Epithelial cell of proximal tubule (primary cell): ENCODE measurements around the gene ALKBH7. TPM values are rescaled to one million over a fixed set of nuclear protein-coding genes. Genes with fewer than 3 reads are reported as not detected.
"Not testable (repeated sequence)": the region's sequence is repeated elsewhere in the genome, so short reads cannot be mapped to it uniquely, and the experiment has no call there.

ENCODE experiments used
- DNase-seq: peaks from one replicate; pipeline ENCODE4 v3.0.0-alpha.2; 2011; ENCODE audit warnings: low read depth
- H3K4me3 ChIP-seq: 2 replicates; pipeline ENCODE4 v1.5.1; 2011; ENCODE audit warnings: low read depth, mild to moderate bottlenecking, low read length
- total RNA-seq: library from RNA; depleted of rRNA; stranded (reverse); fragments of >200 nt; gene quantifications from 2 replicates; pipeline ENCODE4 v1.2.3, GENCODE V29; 2015
- TF ChIP-seq, protein P1 (sequence below): conservative IDR thresholded peaks from 2 replicates; pipeline ENCODE4 v1.5.1; 2012; ENCODE audit warnings: low read depth, mild to moderate bottlenecking, low read length

Gene ALKBH7
- total RNA-seq, 1 donor from 2014 or later = 56.4 TPM

DNA sequence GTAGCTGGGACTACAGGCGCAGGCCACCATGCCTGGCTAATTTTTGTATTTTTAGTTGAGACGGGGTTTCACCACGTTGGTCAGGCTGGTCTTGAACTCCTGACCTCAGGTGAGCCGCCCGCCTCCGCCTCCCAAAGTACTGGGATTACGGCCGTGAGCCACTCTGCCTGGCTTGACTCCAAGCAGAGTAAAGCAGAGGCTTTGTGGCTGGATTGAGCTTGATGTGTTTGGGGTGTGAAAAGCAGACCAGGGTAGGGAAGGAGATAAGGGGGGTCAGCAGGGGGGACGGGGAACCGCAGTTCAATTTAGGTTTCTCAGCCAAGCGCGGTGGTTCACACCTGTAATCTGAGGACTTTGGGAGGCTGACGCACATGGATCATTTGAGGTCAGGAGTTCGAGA lies 15.4 kb upstream of the ALKBH7 start:
- TF ChIP-seq, protein P1, sequence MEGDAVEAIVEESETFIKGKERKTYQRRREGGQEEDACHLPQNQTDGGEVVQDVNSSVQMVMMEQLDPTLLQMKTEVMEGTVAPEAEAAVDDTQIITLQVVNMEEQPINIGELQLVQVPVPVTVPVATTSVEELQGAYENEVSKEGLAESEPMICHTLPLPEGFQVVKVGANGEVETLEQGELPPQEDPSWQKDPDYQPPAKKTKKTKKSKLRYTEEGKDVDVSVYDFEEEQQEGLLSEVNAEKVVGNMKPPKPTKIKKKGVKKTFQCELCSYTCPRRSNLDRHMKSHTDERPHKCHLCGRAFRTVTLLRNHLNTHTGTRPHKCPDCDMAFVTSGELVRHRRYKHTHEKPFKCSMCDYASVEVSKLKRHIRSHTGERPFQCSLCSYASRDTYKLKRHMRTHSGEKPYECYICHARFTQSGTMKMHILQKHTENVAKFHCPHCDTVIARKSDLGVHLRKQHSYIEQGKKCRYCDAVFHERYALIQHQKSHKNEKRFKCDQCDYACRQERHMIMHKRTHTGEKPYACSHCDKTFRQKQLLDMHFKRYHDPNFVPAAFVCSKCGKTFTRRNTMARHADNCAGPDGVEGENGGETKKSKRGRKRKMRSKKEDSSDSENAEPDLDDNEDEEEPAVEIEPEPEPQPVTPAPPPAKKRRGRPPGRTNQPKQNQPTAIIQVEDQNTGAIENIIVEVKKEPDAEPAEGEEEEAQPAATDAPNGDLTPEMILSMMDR = no peak

DNA sequence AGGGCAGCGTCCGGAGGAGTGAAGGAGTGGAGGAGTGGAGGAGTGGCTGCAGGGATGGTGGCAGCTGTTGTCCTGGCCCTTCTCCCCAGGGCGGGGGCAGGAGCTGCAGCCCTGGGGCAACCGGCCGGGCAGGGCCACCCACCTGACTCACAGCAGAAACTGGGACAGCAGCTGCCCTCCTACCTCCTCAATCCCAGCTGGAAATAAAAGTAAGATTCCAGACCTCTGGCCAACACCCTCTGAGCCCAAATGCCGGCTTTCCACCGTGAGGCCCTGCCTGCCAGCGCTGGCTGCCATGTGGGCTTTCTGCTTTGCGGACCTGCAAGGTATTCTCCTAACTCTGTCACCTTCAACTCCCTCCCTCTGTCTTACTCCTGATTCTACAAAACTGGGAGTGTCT lies 14.6 kb upstream of the ALKBH7 start:
- TF ChIP-seq, protein P1 = no peak
- no peak overlapping the region for H3K4me3 ChIP-seq
- no peak for DNase-seq

More for the DNA sequence above, 15.4 kb upstream of the ALKBH7 start:
- H3K4me3 ChIP-seq = no peak overlapping the region
- DNase-seq = no peak

DNA sequence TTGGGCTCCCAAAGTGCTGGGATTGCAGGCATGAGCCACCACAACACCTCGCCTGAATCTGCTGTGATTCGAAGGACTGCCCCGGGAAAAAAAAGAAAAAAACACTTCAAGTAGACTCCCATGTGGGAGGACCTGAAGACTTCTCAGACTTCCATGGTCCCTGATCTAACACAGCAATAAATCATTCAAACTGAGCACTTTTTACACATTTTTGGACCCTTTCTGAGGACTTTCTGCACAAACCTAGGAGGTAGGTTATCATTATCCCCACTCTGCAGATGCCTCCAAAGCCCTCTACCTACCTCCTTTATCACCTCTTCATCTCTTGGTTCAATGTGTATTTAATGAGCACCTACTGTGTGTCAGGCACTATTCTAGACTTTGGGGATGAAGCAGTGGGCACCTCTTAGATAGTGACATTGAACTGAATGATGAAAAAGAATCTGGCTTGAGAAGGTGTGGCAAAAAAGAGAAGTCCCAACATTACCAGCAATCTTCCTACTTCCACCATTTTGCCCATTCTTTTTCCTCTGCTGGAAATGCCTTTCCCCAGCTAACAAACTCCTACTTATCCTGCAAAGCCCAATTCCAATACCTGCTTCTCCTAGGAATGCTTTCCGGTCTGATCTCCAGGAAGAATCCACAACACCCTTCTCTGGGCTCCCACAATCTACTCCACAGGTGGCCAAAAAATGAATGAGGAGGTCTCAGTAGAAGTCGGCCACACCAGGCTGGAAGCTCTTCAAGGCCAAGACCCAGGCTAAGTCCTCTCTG lies 12.8 kb upstream of the ALKBH7 start:
- no peak overlapping the region for H3K4me3 ChIP-seq
- no peak for DNase-seq
- TF ChIP-seq, protein P1 = no peak

DNA sequence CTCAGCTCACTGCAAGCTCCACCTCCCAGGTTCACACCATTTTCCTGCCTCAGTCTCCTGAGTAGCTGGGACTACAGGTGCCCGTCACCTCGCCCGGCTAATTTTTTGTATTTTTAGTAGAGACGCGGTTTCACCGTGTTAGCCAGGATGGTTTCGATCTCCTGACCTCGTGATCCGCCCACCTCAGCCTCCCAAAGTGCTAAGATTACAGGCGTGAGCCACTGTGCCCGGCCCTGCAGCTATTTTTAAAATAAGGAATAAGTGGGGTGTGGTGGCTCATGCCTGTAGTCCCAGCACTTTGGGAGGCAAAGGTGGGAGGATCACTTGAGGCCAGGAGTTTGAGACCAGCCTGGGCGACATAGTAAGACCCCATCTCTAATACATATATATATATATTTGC lies 12.1 kb upstream of the ALKBH7 start:
- DNase-seq, H3K4me3 ChIP-seq: not testable (repeated sequence)

DNA sequence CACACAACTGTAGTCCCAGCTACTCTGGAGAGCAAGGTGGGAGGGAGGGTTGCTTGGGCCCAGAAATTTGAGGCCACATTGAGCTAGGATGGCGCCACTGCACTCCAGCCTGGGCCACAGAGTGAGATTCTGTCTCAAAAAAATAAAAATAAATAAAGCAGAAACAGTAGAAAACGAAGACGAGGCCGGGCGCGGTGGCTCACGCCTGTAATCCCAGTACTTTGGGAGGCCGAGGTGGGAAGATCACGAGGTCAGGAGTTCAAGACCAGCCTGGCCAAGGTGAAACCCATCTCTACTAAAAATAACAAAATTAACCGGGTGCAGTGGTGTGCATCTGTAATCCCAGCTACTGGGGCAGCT lies 11.8 kb upstream of the ALKBH7 start:
- not testable (repeated sequence) for DNase-seq
- peak overlapping the region; percentile 73 for H3K4me3 ChIP-seq

DNA sequence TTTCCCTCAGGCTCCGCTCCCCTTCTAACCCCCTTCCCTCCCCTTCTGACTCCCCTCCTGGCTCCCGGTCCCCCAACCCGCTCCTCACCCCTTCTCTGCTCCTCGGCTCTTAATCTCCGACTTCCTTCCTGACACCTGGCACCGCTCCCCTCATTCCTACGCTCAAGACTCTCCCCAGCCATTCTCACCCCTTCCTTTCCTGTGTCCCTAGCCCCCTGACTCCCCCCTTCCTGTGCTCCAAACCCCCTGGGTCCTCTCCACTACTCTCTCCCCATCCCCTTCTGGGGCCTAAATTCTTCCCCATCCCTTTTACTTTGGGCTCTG lies 10.6 kb upstream of the ALKBH7 start:
- peak overlapping the region; percentile 73 for H3K4me3 ChIP-seq
- no peak for DNase-seq
- TF ChIP-seq, protein P1 = no peak

DNA sequence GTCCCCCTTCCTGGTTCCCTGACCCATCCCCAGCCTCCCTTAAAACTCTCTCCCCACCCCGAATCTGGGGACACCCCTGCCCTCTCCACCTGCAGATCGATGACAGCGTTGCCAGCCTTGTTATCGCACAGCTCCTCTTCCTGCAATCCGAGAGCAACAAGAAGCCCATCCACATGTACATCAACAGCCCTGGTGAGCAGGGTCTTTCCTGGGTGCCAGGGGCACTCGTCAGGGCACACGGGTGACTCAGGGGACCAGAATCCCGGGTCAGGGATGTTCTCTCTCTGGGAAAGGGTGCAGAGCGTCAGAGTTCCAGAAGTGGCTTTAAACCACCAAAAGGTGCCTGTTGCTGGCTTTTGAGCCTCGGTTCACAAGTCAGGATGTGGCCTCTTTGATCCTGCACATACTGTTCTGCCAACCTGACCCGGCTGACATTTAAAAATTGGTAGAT lies 10.2 kb upstream of the ALKBH7 start:
- TF ChIP-seq, protein P1 = no peak
- DNase-seq = no peak
- H3K4me3 ChIP-seq = peak overlapping the region; percentile 73

DNA sequence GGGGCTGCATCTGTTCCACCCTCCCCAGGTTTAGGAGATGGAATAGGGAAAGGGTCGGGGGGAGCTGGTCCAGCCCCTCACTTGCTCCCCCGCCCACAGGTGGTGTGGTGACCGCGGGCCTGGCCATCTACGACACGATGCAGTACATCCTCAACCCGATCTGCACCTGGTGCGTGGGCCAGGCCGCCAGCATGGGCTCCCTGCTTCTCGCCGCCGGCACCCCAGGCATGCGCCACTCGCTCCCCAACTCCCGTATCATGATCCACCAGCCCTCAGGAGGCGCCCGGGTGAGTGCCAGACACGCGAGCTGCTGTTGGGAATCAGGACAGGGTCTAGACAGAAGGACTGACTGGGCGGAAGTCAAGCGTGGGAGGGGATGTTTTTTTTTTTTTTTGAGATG lies 8.2 kb upstream of the ALKBH7 start:
- DNase-seq = no peak
- TF ChIP-seq, protein P1 = no peak
- no peak overlapping the region for H3K4me3 ChIP-seq
